Measurements from ENCODE around the gene RGS3. TPM values are rescaled to one million over a fixed set of nuclear protein-coding genes. Genes with fewer than 3 reads are reported as not detected.

The RGS3 gene
- total and polyA plus RNA-seq, 10 of the 15 experiments (the other 5 are each of a cell fraction or from before 2014, with no cell fraction given), result 2.9 to 138 (median 28.8) TPM

- TF ChIP-seq KAT2A (conservative IDR thresholded peaks at IDR 0.05; ENCODE audit: control insufficient read depth, low read depth, low read length) (no peak), BCL11A (IDR thresholded peaks at IDR 0.05; ENCODE audit: low read depth, low read length) (no peak), CBFB (IDR thresholded peaks at IDR 0.05; ENCODE audit: low read depth) (no peak), DPF2 (IDR thresholded peaks at IDR 0.05) (no peak), BCL3 (IDR thresholded peaks at IDR 0.05; ENCODE audit: borderline replicate concordance, insufficient read depth, low read depth, low read length, poor library complexity, severe bottlenecking) (no peak), SIN3A (IDR thresholded peaks at IDR 0.05; ENCODE audit: low read depth, low read length) (no peak), KLF5 (IDR thresholded peaks at IDR 0.05; ENCODE audit: partially characterized antibody) (no peak), BACH1 (IDR thresholded peaks at IDR 0.05; ENCODE audit: borderline replicate concordance) (no peak)
Measured at GRCh38 chr9:113597390-113598241, 134.1 kb downstream of the RGS3 start (continued).

GRCh38 chr9:113598451-113598850, 134.9 kb downstream of the RGS3 start:
- no peak for FAIRE-seq
- H3K36me3 ChIP-seq (ENCODE audit: control insufficient read depth in 2 of 2, insufficient read depth in 2 of 2, low read length in 1 of 2), result peaks cover 8 to 16% of the 10 kb centered on the region in 2 experiments; a peak in 3 of 4 replicates

More at GRCh38 chr9:113598451-113598850, 134.9 kb downstream of the RGS3 start:
- SMC1A ChIA-PET (ENCODE audit: uncharacterized antibody, unreplicated experiment), result no interaction called here
- H3K27ac ChIP-seq (ENCODE audit: control insufficient read depth, insufficient read depth), result no peak overlapping the region
- no peaks in the 10 kb centered on the region for H3K9me3 ChIP-seq (replicated peaks; ENCODE audit: control insufficient read depth, insufficient read depth, low read length)
- no peak for TF ChIP-seq CREB1 (IDR thresholded peaks at IDR 0.05; ENCODE audit: low read depth)
- 0 out of 2 replicates have a peak, but pooled peaks have one; percentile 31 for TF ChIP-seq POLR2A (IDR thresholded peaks at IDR 0.05; ENCODE audit: low read depth, low read length)
- TF ChIP-seq SRF (IDR thresholded peaks at IDR 0.05; ENCODE audit: low read depth in 2 of 2, low read length in 2 of 2), result no peak
- TF ChIP-seq POLR2AphosphoS5 (IDR thresholded peaks at IDR 0.05; ENCODE audit: low read length), result peak; percentile 34; the same call in 1 of the 2 replicates
- POLR2A ChIA-PET, result no interaction called here
- no peak overlapping the region for H3K4me3 ChIP-seq
- H3K4me2 ChIP-seq (ENCODE audit: control insufficient read depth, insufficient read depth), result no peak overlapping the region
- BruUV-seq (replicated peaks), result no TSS peak
- CTCF ChIA-PET, result interaction anchor here (18.0 kb wide), 1 partner anchor 58 kb away, joined by 565 read pairs; no protein-coding TSS in a partner anchor
- in situ Hi-C loops (cut with MboI) (loop anchor here (5.0 kb wide), 1 partner anchor 59 kb away; no protein-coding TSS in a partner anchor), intact Hi-C loops (cut with micrococcal nuclease; ENCODE audit: unreplicated experiment) (no loop called here)
- H3K27me3 ChIP-seq (replicated peaks in 1 of 2; ENCODE audit: control insufficient read depth in 2 of 2, insufficient read depth in 2 of 2, low read length in 1 of 2), result no peaks in the 10 kb centered on the region
- DNase-seq (ENCODE audit: low read depth, low spot score) (no peak), ATAC-seq (no peak)
- no peak overlapping the region for H3K9ac ChIP-seq (ENCODE audit: control insufficient read depth, insufficient read depth, low read length)
- 50% methylated on average over 2 of the region's 2 CpGs for WGBS (ENCODE audit: insufficient coverage, insufficient replicate concordance, low lambda C conversion rate, missing lambda C conversion rate)
- no peaks in the 10 kb centered on the region for H4K20me1 ChIP-seq (ENCODE audit: control insufficient read depth, insufficient read depth)
- no peak overlapping the region for H2AFZ ChIP-seq (ENCODE audit: control insufficient read depth, low read depth, low read length)
- H3K79me2 ChIP-seq (ENCODE audit: control insufficient read depth, insufficient read depth, low read length), result no peaks in the 10 kb centered on the region
- RAD21 ChIA-PET (ENCODE audit: unreplicated experiment), result no interaction called here
- peaks cover 15% of the 10 kb centered on the region for H3K4me1 ChIP-seq (ENCODE audit: control insufficient read depth, insufficient read depth, low read length)

Measured in GM12878 (cell line).